Smooth muscle cell (in vitro differentiated cells): ENCODE data around the gene GATAD2A. TPM values are rescaled to one million over a fixed set of nuclear protein-coding genes. Genes with fewer than 3 reads are reported as not detected.

Experiments
- DNase-seq: peaks from one replicate; lab custom pipeline; 2025; ENCODE audit not compliant: unreplicated experiment; lab: John Stamatoyannopoulos, UW
- H2AFZ ChIP-seq: fragments of 200-600 bp; sonication (generic); 2 replicates; pipeline ENCODE4 v1.6.0; 2016; ENCODE audit warnings: antibody characterized with exemption, low read depth, mild to moderate bottlenecking
- H3F3A ChIP-seq: fragments of 200-600 bp; sonication (generic); 2 replicates; pipeline ENCODE4 v1.6.0; 2017; ENCODE audit warnings: antibody characterized with exemption, low read depth
- H3K27ac ChIP-seq: fragments of 200-600 bp; sonication (generic); 2 replicates; pipeline ENCODE4 v1.5.1; 2016; ENCODE audit warnings: low read depth, mild to moderate bottlenecking
- H3K27me3 ChIP-seq: fragments of 200-600 bp; sonication (generic); 2 replicates; pipeline ENCODE4 v1.6.1; 2016; ENCODE audit warnings: low read depth, mild to moderate bottlenecking
- H3K36me3 ChIP-seq: fragments of 200-600 bp; sonication (generic); 2 replicates; pipeline ENCODE4 v1.5.1; 2016; ENCODE audit warnings: low read depth
- H3K4me1 ChIP-seq: fragments of 200-600 bp; sonication (generic); 2 replicates; pipeline ENCODE4 v1.5.1; 2016; ENCODE audit warnings: low read depth
- H3K4me2 ChIP-seq: fragments of 200-600 bp; sonication (generic); 2 replicates; pipeline ENCODE4 v1.6.0; 2016; ENCODE audit warnings: mild to moderate bottlenecking
- H3K4me3 ChIP-seq: fragments of 200-600 bp; sonication (generic); 2 replicates; pipeline ENCODE4 v1.5.1; 2016; ENCODE audit warnings: mild to moderate bottlenecking
- H3K79me2 ChIP-seq: fragments of 200-600 bp; sonication (generic); 2 replicates; pipeline ENCODE4 v1.6.0; 2016; ENCODE audit warnings: low read depth, mild to moderate bottlenecking
- H3K9ac ChIP-seq: fragments of 200-600 bp; sonication (generic); 2 replicates; pipeline ENCODE4 v1.6.0; 2016; ENCODE audit warnings: low read depth
- H3K9me3 ChIP-seq: fragments of 200-600 bp; sonication (generic); replicated peaks from 2 replicates; pipeline ENCODE4 v1.5.1; 2016; ENCODE audit warnings: low read depth
- H4K20me1 ChIP-seq: fragments of 200-600 bp; sonication (generic); 2 replicates; pipeline ENCODE4 v1.6.0; 2016; ENCODE audit warnings: low read depth
- WGBS: methylation state at CpG from one replicate; pipeline ENCODE4 v1.1.7; 2016; ENCODE audit warnings: low lambda C conversion rate; 5-methylcytosine and 5-hydroxymethylcytosine counted together
- polyA plus RNA-seq: library from polyadenylated mRNA; unstranded; fragments of >200 nt; fragmentation: Nextera tagmentation; extraction: Ambion mirVana; gene quantifications from 2 replicates; pipeline ENCODE4 v1.2.1, GENCODE V29; 2016
- total RNA-seq: library from RNA; depleted of rRNA; stranded (reverse); fragments of >200 nt; gene quantifications from 2 replicates; pipeline ENCODE4 v1.2.3, GENCODE V29; 2014
- TF ChIP-seq, protein P1 (sequence below): fragments of 200-600 bp; sonication (generic); IDR thresholded peaks from 2 replicates; pipeline ENCODE4 v1.5.1; 2017; ENCODE audit warnings: borderline replicate concordance, mild to moderate bottlenecking, antibody characterized with exemption; ENCODE audit not compliant: insufficient read depth, poor library complexity, severe bottlenecking

Gene GATAD2A
- total and polyA plus RNA-seq, 2 experiments from 2014 or later, result 26.8 to 27.0 TPM

DNA sequence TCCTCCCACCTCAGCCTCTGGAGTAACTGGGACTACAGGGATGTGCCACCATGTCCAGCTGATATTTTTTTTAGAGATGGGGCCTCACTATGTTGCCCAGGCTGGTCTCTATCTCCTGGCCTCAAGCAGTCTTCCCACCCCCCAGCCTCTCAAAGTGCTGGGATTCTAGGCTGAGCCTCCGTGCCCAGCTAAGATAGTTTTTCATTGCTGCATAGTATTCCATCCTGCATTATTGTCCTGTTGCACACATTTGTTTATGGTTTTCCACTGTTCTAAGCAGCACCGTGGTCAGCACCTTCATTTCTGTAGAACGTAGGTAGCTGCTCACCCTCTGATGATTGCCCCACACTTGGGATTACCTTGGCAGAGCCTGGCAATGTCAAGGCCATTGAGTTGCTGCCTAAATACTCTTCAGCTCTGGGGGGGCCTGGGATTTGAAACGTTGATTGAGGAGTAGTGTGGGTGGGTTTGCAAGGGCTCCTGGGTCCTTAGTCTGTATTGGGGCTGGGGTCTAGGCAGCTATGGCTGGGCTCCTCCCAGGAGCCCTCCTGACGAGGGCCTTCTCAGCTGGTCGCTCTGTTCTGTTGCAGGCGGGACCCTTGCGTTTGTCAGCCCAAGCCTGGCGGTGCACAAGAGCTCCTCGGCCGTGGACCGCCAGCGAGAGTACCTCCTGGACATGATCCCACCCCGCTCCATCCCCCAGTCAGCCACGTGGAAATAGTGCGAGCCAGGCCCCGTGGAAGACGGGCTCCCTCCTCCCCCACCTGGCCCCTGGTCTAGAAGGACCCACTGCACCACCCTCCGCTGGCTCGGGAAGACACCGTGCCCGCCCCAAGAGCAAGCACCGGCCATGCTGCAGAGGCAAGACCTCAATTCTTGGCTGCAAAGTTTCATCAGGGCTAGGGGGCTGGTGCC lies 99.5 kb downstream of the GATAD2A start:
- H3F3A ChIP-seq, result no peaks in the 10 kb centered on the region
- H3K27me3 ChIP-seq, result no peaks in the 10 kb centered on the region
- H3K4me2 ChIP-seq, result no peak overlapping the region
- no peaks in the 10 kb centered on the region for H3K9me3 ChIP-seq
- H3K4me1 ChIP-seq, result no peaks in the 10 kb centered on the region
- TF ChIP-seq, protein P1, sequence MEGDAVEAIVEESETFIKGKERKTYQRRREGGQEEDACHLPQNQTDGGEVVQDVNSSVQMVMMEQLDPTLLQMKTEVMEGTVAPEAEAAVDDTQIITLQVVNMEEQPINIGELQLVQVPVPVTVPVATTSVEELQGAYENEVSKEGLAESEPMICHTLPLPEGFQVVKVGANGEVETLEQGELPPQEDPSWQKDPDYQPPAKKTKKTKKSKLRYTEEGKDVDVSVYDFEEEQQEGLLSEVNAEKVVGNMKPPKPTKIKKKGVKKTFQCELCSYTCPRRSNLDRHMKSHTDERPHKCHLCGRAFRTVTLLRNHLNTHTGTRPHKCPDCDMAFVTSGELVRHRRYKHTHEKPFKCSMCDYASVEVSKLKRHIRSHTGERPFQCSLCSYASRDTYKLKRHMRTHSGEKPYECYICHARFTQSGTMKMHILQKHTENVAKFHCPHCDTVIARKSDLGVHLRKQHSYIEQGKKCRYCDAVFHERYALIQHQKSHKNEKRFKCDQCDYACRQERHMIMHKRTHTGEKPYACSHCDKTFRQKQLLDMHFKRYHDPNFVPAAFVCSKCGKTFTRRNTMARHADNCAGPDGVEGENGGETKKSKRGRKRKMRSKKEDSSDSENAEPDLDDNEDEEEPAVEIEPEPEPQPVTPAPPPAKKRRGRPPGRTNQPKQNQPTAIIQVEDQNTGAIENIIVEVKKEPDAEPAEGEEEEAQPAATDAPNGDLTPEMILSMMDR, result no peak
- no peaks in the 10 kb centered on the region for H3K36me3 ChIP-seq
- no peak overlapping the region for H3K9ac ChIP-seq
- DNase-seq, result no peak
- no peak overlapping the region for H3K27ac ChIP-seq
- no peaks in the 10 kb centered on the region for H3K79me2 ChIP-seq
- H3K4me3 ChIP-seq, result no peak overlapping the region
- 96% methylated on average over 23 of the region's 23 CpGs for WGBS
- no peak overlapping the region for H2AFZ ChIP-seq
- no peaks in the 10 kb centered on the region for H4K20me1 ChIP-seq

DNA sequence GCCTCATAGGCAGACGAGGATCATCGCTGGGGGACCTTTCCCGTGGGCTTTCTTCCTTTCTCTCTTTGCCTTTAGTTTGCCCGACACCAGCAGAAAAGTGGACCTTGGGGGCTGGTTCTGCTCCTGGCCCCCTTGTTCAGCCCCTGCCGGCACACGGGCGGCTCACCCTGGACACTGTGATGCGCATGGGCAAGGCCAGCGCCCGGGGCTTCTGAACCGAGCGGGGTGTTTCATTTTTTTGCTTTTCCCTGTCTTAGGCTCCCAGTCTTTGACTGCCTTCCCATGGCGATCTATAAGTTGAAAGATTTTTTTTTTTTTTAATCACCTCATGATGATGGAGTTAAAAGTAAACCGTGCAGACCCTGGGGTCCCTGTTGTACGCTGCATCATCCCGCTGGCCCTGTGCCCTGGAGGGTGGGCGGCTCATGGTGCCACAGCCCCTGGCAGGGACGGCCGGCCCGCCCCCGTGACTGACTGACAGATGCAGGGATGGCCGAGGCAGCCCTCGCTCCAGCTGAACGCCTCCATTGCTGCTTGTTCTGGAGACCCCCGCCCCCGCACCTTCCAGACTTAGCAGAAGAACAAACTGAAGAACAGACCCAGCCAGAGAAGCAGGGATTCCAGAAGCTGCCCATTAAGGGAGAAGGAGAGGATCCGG lies 100.3 kb downstream of the GATAD2A start:
- DNase-seq, result no peak

DNA sequence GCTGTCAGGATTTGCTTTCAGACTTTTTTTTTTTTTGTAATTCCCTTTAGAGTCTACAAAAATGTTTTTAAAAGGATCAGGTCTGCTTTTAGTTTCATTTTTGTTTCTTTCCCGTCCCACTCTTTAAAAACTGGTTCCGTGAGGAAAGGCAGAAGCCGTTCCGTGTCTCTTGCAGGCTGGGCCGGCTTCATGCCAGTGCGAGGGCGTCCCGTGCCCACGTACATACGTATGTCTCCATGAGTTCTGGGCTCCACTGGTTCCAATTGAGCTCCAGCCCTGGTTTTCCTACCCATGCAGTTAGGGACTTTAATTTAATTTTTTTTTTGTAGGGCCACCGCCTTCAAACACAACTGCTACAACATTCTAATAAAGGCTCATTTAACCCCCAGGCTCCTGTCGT lies 101.1 kb downstream of the GATAD2A start:
- Histone ChIP-seq H3K27ac (no peak overlapping the region), H3K4me1 (no peaks in the 10 kb centered on the region), H3K4me3 (no peak overlapping the region), H3K4me2 (no peak overlapping the region), H3F3A (no peaks in the 10 kb centered on the region), H3K79me2 (no peaks in the 10 kb centered on the region), H4K20me1 (no peaks in the 10 kb centered on the region), H3K9ac (no peak overlapping the region), H2AFZ (no peak overlapping the region), H3K9me3 (no peaks in the 10 kb centered on the region), H3K36me3 (no peaks in the 10 kb centered on the region), H3K27me3 (no peaks in the 10 kb centered on the region)
- WGBS, result 98% methylated on average over 12 of the region's 12 CpGs
- TF ChIP-seq, protein P1, result no peak
- DNase-seq, result no peak

More for the DNA sequence above, 100.3 kb downstream of the GATAD2A start:
- Histone ChIP-seq H3K4me1 (no peaks in the 10 kb centered on the region), H4K20me1 (no peaks in the 10 kb centered on the region), H3K4me3 (no peak overlapping the region), H3K4me2 (no peak overlapping the region), H3K27me3 (no peaks in the 10 kb centered on the region), H2AFZ (no peak overlapping the region), H3K79me2 (no peaks in the 10 kb centered on the region), H3K9me3 (no peaks in the 10 kb centered on the region), H3K36me3 (no peaks in the 10 kb centered on the region), H3K9ac (no peak overlapping the region), H3F3A (no peaks in the 10 kb centered on the region), H3K27ac (no peak overlapping the region)
- TF ChIP-seq, protein P1, result no peak
- WGBS, result 96% methylated on average over 27 of the region's 27 CpGs
